ENCODE measurements around the gene HCN3.

The HCN3 gene

GRCh38 chr1:155254714-155255242, 22.5 kb upstream of the HCN3 start:
- DNase-seq = no peak

GRCh38 chr1:155255243-155256007, 21.8 kb upstream of the HCN3 start, which contains the start of gene ENTREP3:
ENTREP3 (minus strand) TSS chr1:155255483; CDS start chr1:155254877, 606 bp downstream.
- DNase-seq = peak; percentile 82 to 86

- DNase-seq = no peak
These were observed 21.0 kb upstream of the HCN3 start for GRCh38 chr1:155256058-155256852.

- no peak for DNase-seq
These were observed 17.0 kb upstream of the HCN3 start for GRCh38 chr1:155260276-155260675.

GRCh38 chr1:155261493-155261851, 15.8 kb upstream of the HCN3 start:
- no peak for DNase-seq

GRCh38 chr1:155261852-155262673, 15.2 kb upstream of the HCN3 start, which contains the start of gene SCAMP3:
SCAMP3 (minus strand) TSS chr1:155262360; CDS start chr1:155262151, 209 bp downstream.
- DNase-seq = peak; percentile 87 to 90

- no peak for DNase-seq
These were observed 14.2 kb upstream of the HCN3 start for GRCh38 chr1:155263067-155263466.

GRCh38 chr1:155266553-155266952, 10.7 kb upstream of the HCN3 start:
- DNase-seq = no peak

GRCh38 chr1:155267373-155267772, 9.9 kb upstream of the HCN3 start:
- DNase-seq = no peak

GRCh38 chr1:155268630-155269029, 8.6 kb upstream of the HCN3 start:
- no peak for DNase-seq

- DNase-seq = no peak
These were observed 7.9 kb upstream of the HCN3 start for GRCh38 chr1:155269381-155269780.

GRCh38 chr1:155272466-155273342, 4.6 kb upstream of the HCN3 start:
- no peak for DNase-seq

GRCh38 chr1:155273343-155274245, 3.7 kb upstream of the HCN3 start, which contains the start of gene CLK2:
CLK2 (minus strand) TSS chr1:155273504; CDS start chr1:155270977, 2,527 bp downstream.
- peak; percentile 96 to 99 for DNase-seq

- DNase-seq = peak; percentile 79 to 82
These were observed 832 bp downstream of the HCN3 start for GRCh38 chr1:155277902-155278688.

- no peak for DNase-seq
These were observed 1.5 kb downstream of the HCN3 start for GRCh38 chr1:155278689-155279160.

GRCh38 chr1:155279268-155279667, 2.0 kb downstream of the HCN3 start:
- no peak for DNase-seq

- no peak for DNase-seq
These were observed 5.3 kb downstream of the HCN3 start for GRCh38 chr1:155282488-155283091.

GRCh38 chr1:155284476-155284875, 7.2 kb downstream of the HCN3 start:
- no peak for DNase-seq

- no peak for DNase-seq
These were observed 7.8 kb downstream of the HCN3 start for GRCh38 chr1:155285063-155285462.
